ENCODE results near the gene FMNL2.
"Not testable (repeated sequence)": the region's sequence is repeated elsewhere in the genome, so short reads cannot be mapped to it uniquely, and the experiment has no call there.

FMNL2 gene

GRCh38 chr2:152474523-152474922 is 139.5 kb downstream of the FMNL2 start:
- not testable (repeated sequence) for DNase-seq

- no peak for DNase-seq
These were observed 141.0 kb downstream of the FMNL2 start for GRCh38 chr2:152475982-152476381.

- no peak for DNase-seq
These were observed 142.5 kb downstream of the FMNL2 start for GRCh38 chr2:152477347-152478092.

- DNase-seq = no peak
These were observed 144.3 kb downstream of the FMNL2 start for GRCh38 chr2:152479282-152479681.

- DNase-seq = no peak
These were observed 145.9 kb downstream of the FMNL2 start for GRCh38 chr2:152480821-152481399.

GRCh38 chr2:152481881-152482583 is 147.1 kb downstream of the FMNL2 start:
- DNase-seq = no peak

- DNase-seq = no peak
These were observed 148.5 kb downstream of the FMNL2 start for GRCh38 chr2:152483276-152484063.

GRCh38 chr2:152485954-152486736 is 151.2 kb downstream of the FMNL2 start:
- no peak for DNase-seq

GRCh38 chr2:152486737-152487400 is 151.9 kb downstream of the FMNL2 start:
- DNase-seq = no peak

GRCh38 chr2:152488075-152488474 is 153.1 kb downstream of the FMNL2 start:
- DNase-seq = no peak

- no peak for DNase-seq
These were observed 154.4 kb downstream of the FMNL2 start for GRCh38 chr2:152489364-152489763.

- DNase-seq = no peak
These were observed 155.9 kb downstream of the FMNL2 start for GRCh38 chr2:152490686-152491455.

GRCh38 chr2:152492131-152492530 is 157.2 kb downstream of the FMNL2 start:
- no peak for DNase-seq

GRCh38 chr2:152492911-152493310 is 157.9 kb downstream of the FMNL2 start:
- no peak for DNase-seq

GRCh38 chr2:152493417-152493816 is 158.4 kb downstream of the FMNL2 start:
- no peak for DNase-seq

GRCh38 chr2:152493945-152494528 is 159.1 kb downstream of the FMNL2 start:
- no peak for DNase-seq

GRCh38 chr2:152496371-152496770 is 161.4 kb downstream of the FMNL2 start:
- no peak for DNase-seq

GRCh38 chr2:152497481-152498052 is 162.6 kb downstream of the FMNL2 start:
- DNase-seq = no peak

GRCh38 chr2:152499331-152499816 is 164.4 kb downstream of the FMNL2 start:
- no peak for DNase-seq

Measured in activated CD4-positive, CD25-positive, alpha-beta regulatory T cell (primary cell).